Caco-2 (cell line): Measurements from ENCODE around the gene PPP2R3B. TPM values are rescaled to one million over a fixed set of nuclear protein-coding genes. Genes with fewer than 3 reads are reported as not detected.

Experiments used
- BruUV-seq: library from RNA; stranded (reverse); fragments of 400-500 nt; replicated peaks from 2 replicates; lab custom pipeline; 2021; lab: Mats Ljungman, UMichigan
- CTCF ChIA-PET: fragments of 300-600 bp; sonication (Branson Sonifier 250); formaldehyde crosslinking; loops from one replicate; lab custom pipeline; 2022; ENCODE audit warnings: antibody characterized with exemption; lab: Charles Lee
- POLR2A ChIA-PET: fragments of 300-600 bp; sonication (Branson Sonifier 250); formaldehyde crosslinking; loops from one replicate; lab custom pipeline; 2022; ENCODE audit warnings: antibody characterized with exemption; lab: Charles Lee
- DNase-seq, 2 experiments: peaks; one replicate each; pipeline versions ENCODE4 v3.0.0 to v3.0.0-alpha.2; 2020 to 2022
- H3K27me3 ChIP-seq: replicated peaks from 2 replicates; pipeline ENCODE4 v1.6.0; 2011; ENCODE audit warnings: low read length; ENCODE audit not compliant: control insufficient read depth, insufficient read depth
- H3K36me3 ChIP-seq: 2 replicates; pipeline ENCODE4 v1.5.1; 2011; ENCODE audit warnings: low read length; ENCODE audit not compliant: control insufficient read depth, insufficient read depth
- H3K4me1 ChIP-seq: fragments of 250-450 bp; sonication (Bioruptor Pico); 2 replicates; pipeline ENCODE4 v1.5.1; 2020; ENCODE audit warnings: mild to moderate bottlenecking
- H3K4me3 ChIP-seq: 2 replicates; pipeline ENCODE4 v1.5.1; 2011; ENCODE audit warnings: low read depth, mild to moderate bottlenecking, control low read depth, low read length
- H3K9me3 ChIP-seq: fragments of 250-450 bp; sonication (Bioruptor Pico); 2 replicates; pipeline ENCODE4 v1.5.1; 2020; ENCODE audit warnings: mild to moderate bottlenecking, moderate library complexity
- H3K27ac Mint-ChIP-seq: one replicate; pipeline ENCODE4 v1.8.0; 2022; ENCODE audit warnings: mixed read lengths; ENCODE audit not compliant: unreplicated experiment
- H3K27me3 Mint-ChIP-seq: one replicate; pipeline ENCODE4 v1.8.0; 2022; ENCODE audit warnings: mixed read lengths; ENCODE audit not compliant: insufficient read depth, unreplicated experiment
- H3K36me3 Mint-ChIP-seq: one replicate; pipeline ENCODE4 v1.8.0; 2022; ENCODE audit warnings: mild to moderate bottlenecking, mixed read lengths; ENCODE audit not compliant: insufficient read depth, unreplicated experiment
- H3K4me1 Mint-ChIP-seq: one replicate; pipeline ENCODE4 v1.8.0; 2022; ENCODE audit warnings: low read depth, mixed read lengths; ENCODE audit not compliant: unreplicated experiment
- H3K4me3 Mint-ChIP-seq: one replicate; pipeline ENCODE4 v1.8.0; 2022; ENCODE audit warnings: mild to moderate bottlenecking, moderate library complexity, mixed read lengths; ENCODE audit not compliant: unreplicated experiment
- H3K9me3 Mint-ChIP-seq: one replicate; pipeline ENCODE4 v1.8.0; 2022; ENCODE audit warnings: mixed read lengths; ENCODE audit not compliant: unreplicated experiment
- intact Hi-C: fragments of 100-400 bp; cut with micrococcal nuclease; formaldehyde crosslinking; loops from one replicate; pipeline ENCODE4 v1.10.0; 2022; ENCODE audit not compliant: unreplicated experiment
- total RNA-seq: library from RNA; stranded (reverse); gene quantifications from 2 replicates; pipeline ENCODE4 v1.2.3, GENCODE V29; 2022
- TF ChIP-seq, protein P1 (sequence below), 2 experiments: fragments of 200-600 bp in 1 of 2; IDR thresholded peaks; 1 replicate in 1 of 2; 2 replicates in 1 of 2; pipeline versions ENCODE4 v1.5.1 to v1.8.0; 2011 to 2022; ENCODE audit warnings: antibody characterized with exemption in 1 of 2, control low read depth in 1 of 2, inconsistent platforms in 1 of 2, low read depth in 1 of 2, low read length in 1 of 2, mild to moderate bottlenecking in 1 of 2, moderate library complexity in 1 of 2; ENCODE audit not compliant: insufficient read depth in 1 of 2, severe bottlenecking in 1 of 2, unreplicated experiment in 1 of 2

PPP2R3B gene
- total RNA-seq, 1 experiment from 2014 or later = 71.3 TPM

DNA sequence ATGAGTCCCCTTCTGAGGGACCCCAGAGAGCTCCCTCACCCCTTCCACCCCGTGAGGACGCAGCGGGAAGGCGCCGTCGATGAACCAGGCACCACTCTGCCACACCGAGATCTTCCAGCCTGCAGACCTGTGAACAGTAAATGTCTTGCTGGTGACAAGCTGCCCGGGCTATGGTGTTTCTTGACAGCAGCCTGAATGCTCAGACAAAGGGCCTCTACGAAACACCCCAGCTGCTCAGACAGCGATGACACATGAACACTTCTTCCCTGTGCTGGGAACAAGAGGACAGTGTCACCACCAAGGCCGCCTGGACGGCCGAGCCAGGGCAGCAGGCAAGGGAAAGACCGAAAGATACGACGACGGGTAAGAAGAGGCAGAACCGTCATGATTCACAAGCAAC, 37.5 kb downstream of the PPP2R3B start:
- intact Hi-C loops = no loop called here
- Histone ChIP-seq H3K36me3 (no peaks in the 10 kb centered on the region), H3K9me3 (no peaks in the 10 kb centered on the region), H3K27me3 (no peaks in the 10 kb centered on the region), H3K4me3 (no peak overlapping the region), H3K4me1 (no peaks in the 10 kb centered on the region)
- Mint-ChIP-seq H3K27ac (no peak overlapping the region), H3K4me3 (no peak overlapping the region), H3K36me3 (peaks cover 26% of the 10 kb centered on the region), H3K4me1 (no peaks in the 10 kb centered on the region), H3K27me3 (no peaks in the 10 kb centered on the region), H3K9me3 (no peaks in the 10 kb centered on the region)
- BruUV-seq = no TSS peak
- TF ChIP-seq, protein P1, sequence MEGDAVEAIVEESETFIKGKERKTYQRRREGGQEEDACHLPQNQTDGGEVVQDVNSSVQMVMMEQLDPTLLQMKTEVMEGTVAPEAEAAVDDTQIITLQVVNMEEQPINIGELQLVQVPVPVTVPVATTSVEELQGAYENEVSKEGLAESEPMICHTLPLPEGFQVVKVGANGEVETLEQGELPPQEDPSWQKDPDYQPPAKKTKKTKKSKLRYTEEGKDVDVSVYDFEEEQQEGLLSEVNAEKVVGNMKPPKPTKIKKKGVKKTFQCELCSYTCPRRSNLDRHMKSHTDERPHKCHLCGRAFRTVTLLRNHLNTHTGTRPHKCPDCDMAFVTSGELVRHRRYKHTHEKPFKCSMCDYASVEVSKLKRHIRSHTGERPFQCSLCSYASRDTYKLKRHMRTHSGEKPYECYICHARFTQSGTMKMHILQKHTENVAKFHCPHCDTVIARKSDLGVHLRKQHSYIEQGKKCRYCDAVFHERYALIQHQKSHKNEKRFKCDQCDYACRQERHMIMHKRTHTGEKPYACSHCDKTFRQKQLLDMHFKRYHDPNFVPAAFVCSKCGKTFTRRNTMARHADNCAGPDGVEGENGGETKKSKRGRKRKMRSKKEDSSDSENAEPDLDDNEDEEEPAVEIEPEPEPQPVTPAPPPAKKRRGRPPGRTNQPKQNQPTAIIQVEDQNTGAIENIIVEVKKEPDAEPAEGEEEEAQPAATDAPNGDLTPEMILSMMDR (IDR thresholded peaks at IDR 0.05; ENCODE audit: insufficient read depth in 1 of 2, low read depth in 1 of 2, low read length in 1 of 2, severe bottlenecking in 1 of 2, unreplicated experiment in 1 of 2) = no peak
- CTCF ChIA-PET = no interaction called here
- POLR2A ChIA-PET = no interaction called here
- DNase-seq = no peak

DNA sequence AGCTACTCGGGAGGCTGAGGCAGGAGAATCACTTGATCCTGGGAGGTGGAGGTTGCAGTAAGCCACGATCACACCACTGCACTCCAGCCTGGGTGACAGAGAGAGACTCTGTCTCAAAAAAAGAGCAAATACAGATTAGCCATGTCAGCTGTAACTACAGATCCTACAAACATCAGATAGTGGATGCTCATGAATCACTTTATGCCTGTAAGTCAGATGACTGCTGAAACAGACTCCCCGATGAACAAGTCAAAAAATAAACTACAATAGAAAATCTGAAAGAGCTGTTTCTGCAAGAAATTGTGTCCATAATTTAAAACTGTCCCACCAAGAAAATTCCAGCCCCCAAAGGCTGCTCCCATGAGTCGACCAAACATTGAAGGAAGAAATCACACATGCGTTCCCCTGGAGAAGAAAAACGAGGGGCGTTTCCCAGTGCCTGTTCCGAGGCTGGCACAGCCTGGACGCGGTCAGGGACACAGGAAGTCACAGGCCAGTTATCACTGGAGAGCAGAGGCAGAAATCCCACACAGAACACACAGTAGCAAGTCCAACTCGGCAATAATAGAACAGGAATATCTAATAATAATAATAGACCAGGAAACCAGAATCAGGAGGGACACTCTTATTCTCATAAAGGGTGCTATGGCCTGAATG, 38.1 kb downstream of the PPP2R3B start:
- CTCF ChIA-PET = no interaction called here
- Mint-ChIP-seq H3K27me3 (no peaks in the 10 kb centered on the region), H3K36me3 (peaks cover 26% of the 10 kb centered on the region), H3K9me3 (no peaks in the 10 kb centered on the region), H3K4me1 (no peaks in the 10 kb centered on the region), H3K4me3 (no peak overlapping the region), H3K27ac (no peak overlapping the region)
- DNase-seq = no peak
- POLR2A ChIA-PET = no interaction called here
- no peaks in the 10 kb centered on the region for H3K36me3 ChIP-seq
- H3K4me3 ChIP-seq = no peak overlapping the region
- H3K4me1 ChIP-seq = no peaks in the 10 kb centered on the region
- no peaks in the 10 kb centered on the region for H3K27me3 ChIP-seq
- TF ChIP-seq, protein P1 (IDR thresholded peaks at IDR 0.05; ENCODE audit: insufficient read depth in 1 of 2, low read depth in 1 of 2, low read length in 1 of 2, severe bottlenecking in 1 of 2, unreplicated experiment in 1 of 2) = no peak
- no peaks in the 10 kb centered on the region for H3K9me3 ChIP-seq
- BruUV-seq = no TSS peak
- intact Hi-C loops = no loop called here

DNA sequence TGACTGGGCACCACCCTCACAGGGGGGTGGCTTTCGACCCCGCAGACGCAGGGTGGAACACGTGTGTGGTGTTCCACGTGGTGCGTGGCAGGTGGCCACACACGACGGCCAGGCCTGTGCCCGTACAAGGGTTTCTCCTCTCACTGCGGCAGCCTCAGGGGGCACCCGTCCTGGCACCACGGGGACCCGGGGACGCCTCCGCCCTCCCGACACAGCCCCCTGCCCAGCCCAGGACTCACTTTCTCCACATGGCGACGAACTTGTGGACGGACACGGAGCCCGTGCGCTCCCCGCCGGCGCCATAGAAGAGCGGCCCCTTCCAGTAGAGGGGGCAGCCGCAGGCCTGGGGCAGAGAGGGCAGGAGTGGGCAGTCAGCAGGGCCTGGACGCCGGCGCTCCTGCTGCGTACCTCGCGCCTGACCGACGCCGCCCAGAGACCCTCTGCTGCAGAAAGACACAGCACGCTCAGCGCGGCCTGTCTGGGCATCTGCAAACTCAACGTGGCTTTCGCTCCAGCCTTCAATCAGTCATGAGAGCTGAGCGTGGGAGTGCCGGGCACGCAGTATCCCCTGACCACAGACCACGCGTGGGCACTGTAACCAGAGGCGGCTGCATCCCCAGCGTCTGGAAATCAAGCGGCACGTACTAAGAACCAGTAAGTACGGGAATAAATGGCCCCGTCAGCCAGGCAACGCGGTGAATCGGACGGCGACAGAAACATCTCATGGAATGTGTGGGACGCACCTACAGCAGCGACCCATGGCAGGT, 39.2 kb downstream of the PPP2R3B start:
- Mint-ChIP-seq H3K4me1 (no peaks in the 10 kb centered on the region), H3K27ac (no peak overlapping the region), H3K4me3 (no peak overlapping the region), H3K9me3 (no peaks in the 10 kb centered on the region), H3K27me3 (no peaks in the 10 kb centered on the region), H3K36me3 (peaks cover 26% of the 10 kb centered on the region)
- BruUV-seq = no TSS peak
- no peaks in the 10 kb centered on the region for H3K36me3 ChIP-seq
- ChIA-PET POLR2A (no interaction called here), CTCF (no interaction called here)
- H3K27me3 ChIP-seq = no peaks in the 10 kb centered on the region
- no peak for DNase-seq
- no peaks in the 10 kb centered on the region for H3K9me3 ChIP-seq
- H3K4me3 ChIP-seq = no peak overlapping the region
- TF ChIP-seq, protein P1 (IDR thresholded peaks at IDR 0.05; ENCODE audit: insufficient read depth in 1 of 2, low read depth in 1 of 2, low read length in 1 of 2, severe bottlenecking in 1 of 2, unreplicated experiment in 1 of 2) = no peak
- H3K4me1 ChIP-seq = no peaks in the 10 kb centered on the region
- intact Hi-C loops = no loop called here
